T-helper 17 cell (primary cell): ENCODE data around the gene PTPRD. TPM values are rescaled to one million over a fixed set of nuclear protein-coding genes. Genes with fewer than 3 reads are reported as not detected.
"Not testable (repeated sequence)": the region's sequence is repeated elsewhere in the genome, so short reads cannot be mapped to it uniquely, and the experiment has no call there.

Source experiments
- ATAC-seq: fragments of 150-1000 bp; cut with Tn5 transposase; 2 replicates; pipeline ENCODE4 v1.10.0; 2021; ENCODE audit warnings: mild to moderate bottlenecking, moderate library complexity
- DNase-seq, 3 donors: peaks; one replicate each; pipeline versions ENCODE4 v3.0.0 to v3.0.0-alpha.2; 2020 to 2021
- H3K9me3 ChIP-seq: one replicate; pipeline ENCODE4 v1.7.0; 2013; ENCODE audit warnings: low read length, mild to moderate bottlenecking; ENCODE audit not compliant: control insufficient read depth, poor library complexity, severe bottlenecking
- H3K27ac Mint-ChIP-seq: one replicate; pipeline ENCODE4 v1.8.0; 2022; ENCODE audit warnings: mild to moderate bottlenecking, moderate library complexity, mixed read lengths
- H3K27me3 Mint-ChIP-seq: one replicate; pipeline ENCODE4 v1.8.0; 2022; ENCODE audit warnings: mixed read lengths
- H3K36me3 Mint-ChIP-seq: one replicate; pipeline ENCODE4 v1.8.0; 2022; ENCODE audit warnings: low read depth, mixed read lengths
- H3K4me1 Mint-ChIP-seq: one replicate; pipeline ENCODE4 v1.8.0; 2022; ENCODE audit warnings: mild to moderate bottlenecking, mixed read lengths
- H3K4me3 Mint-ChIP-seq: one replicate; pipeline ENCODE4 v1.8.0; 2022; ENCODE audit warnings: mild to moderate bottlenecking, moderate library complexity, mixed read lengths
- total RNA-seq, 4 donors: library from RNA in 2 of 4; stranded (reverse) in 2 of 4; gene quantifications; one replicate each; pipeline ENCODE4 v1.2.3 and lab custom pipeline; 2022 to 2026

PTPRD gene
- total RNA-seq, 2 donors from 2014 or later = not detected

GRCh38 chr9:8709731-8710130 lies 1903.1 kb downstream of the PTPRD start:
- no peak overlapping the region for H3K27ac Mint-ChIP-seq
- no peaks in the 10 kb centered on the region for H3K4me1 Mint-ChIP-seq
- H3K36me3 Mint-ChIP-seq = no peaks in the 10 kb centered on the region
- DNase-seq (no peak), ATAC-seq (no peak)
- no peaks in the 10 kb centered on the region for H3K9me3 ChIP-seq
- no peak overlapping the region for H3K4me3 Mint-ChIP-seq
- H3K27me3 Mint-ChIP-seq = peaks cover 6% of the 10 kb centered on the region

DNA sequence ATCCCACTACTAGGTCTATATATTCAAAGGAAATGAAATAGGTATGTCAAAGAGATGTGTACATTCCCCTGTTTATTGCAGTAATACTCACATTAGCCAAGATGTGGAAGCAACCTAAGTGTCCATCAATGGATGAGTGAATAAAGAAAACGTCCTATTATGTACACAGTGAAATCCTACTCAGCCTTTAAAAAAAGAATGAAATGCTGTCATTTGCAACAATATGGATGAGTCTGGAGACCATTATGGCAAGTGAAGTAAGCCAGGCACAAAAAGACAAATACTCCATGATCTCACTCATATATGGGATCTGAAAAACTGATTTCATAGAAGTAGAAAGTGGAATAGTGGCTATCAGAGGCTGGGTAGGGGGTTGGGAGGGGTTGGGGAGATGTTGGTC lies 1904.1 kb downstream of the PTPRD start:
- no peaks in the 10 kb centered on the region for H3K36me3 Mint-ChIP-seq
- no peak overlapping the region for H3K4me3 Mint-ChIP-seq
- no peak overlapping the region for H3K27ac Mint-ChIP-seq
- no peak for DNase-seq
- H3K4me1 Mint-ChIP-seq = no peaks in the 10 kb centered on the region
- ATAC-seq = no peak
- no peaks in the 10 kb centered on the region for H3K9me3 ChIP-seq
- H3K27me3 Mint-ChIP-seq = peaks cover 6% of the 10 kb centered on the region

DNA sequence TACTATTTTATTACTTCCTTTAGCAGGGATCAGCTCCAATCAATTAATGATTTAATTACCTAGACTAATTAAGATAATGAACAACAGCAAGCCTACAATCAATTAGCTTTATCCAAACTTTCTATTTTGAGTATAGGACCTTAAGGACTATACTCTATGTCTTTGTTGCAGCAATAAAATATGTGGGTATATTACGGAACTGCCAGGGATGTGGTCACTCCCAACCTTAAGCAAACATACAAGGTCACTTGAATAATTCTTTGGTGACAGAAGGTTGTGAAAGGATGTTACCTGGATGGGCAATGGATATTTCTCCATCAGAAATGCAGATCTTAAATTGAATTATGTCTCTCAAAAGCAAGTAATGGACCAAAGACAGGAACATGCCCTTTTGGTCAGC lies 1905.8 kb downstream of the PTPRD start:
- no peak overlapping the region for H3K4me3 Mint-ChIP-seq
- DNase-seq (no peak), ATAC-seq (no peak)
- H3K4me1 Mint-ChIP-seq = no peaks in the 10 kb centered on the region
- H3K27me3 Mint-ChIP-seq = peaks cover 6% of the 10 kb centered on the region
- H3K27ac Mint-ChIP-seq = no peak overlapping the region
- H3K9me3 ChIP-seq = no peaks in the 10 kb centered on the region
- no peaks in the 10 kb centered on the region for H3K36me3 Mint-ChIP-seq

DNA sequence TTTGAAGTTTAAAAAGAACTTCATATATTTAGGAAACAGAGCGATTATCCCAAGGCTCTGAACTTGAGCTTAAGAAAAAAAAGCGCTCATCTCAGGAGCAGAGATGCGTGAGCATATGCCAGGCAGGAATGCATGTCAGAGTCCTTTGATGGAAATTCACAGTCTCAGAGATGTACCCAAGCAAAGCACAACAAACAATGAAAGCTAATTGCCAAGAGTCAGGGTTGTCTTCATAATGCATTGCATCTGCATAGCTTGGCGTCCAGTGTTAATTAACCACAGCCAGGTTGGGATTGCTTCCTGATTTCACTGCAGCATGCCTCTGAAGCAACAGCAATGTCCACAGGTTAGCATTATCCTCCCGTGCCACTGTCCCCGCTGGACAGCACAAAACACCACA lies 1906.3 kb downstream of the PTPRD start:
- no peak overlapping the region for H3K27ac Mint-ChIP-seq
- no peaks in the 10 kb centered on the region for H3K36me3 Mint-ChIP-seq
- no peaks in the 10 kb centered on the region for H3K4me1 Mint-ChIP-seq
- no peaks in the 10 kb centered on the region for H3K9me3 ChIP-seq
- no peak for DNase-seq
- peaks cover 6% of the 10 kb centered on the region for H3K27me3 Mint-ChIP-seq
- H3K4me3 Mint-ChIP-seq = no peak overlapping the region
- no peak for ATAC-seq

- Mint-ChIP-seq H3K27me3 (peaks cover 6% of the 10 kb centered on the region), H3K4me1 (no peaks in the 10 kb centered on the region), H3K27ac (no peak overlapping the region), H3K36me3 (no peaks in the 10 kb centered on the region), H3K4me3 (no peak overlapping the region)
- ATAC-seq = no peak
- H3K9me3 ChIP-seq = no peaks in the 10 kb centered on the region
- DNase-seq = no peak
Measured at GRCh38 chr9:8705861-8706260, 1906.9 kb downstream of the PTPRD start.

GRCh38 chr9:8703904-8704303 lies 1908.9 kb downstream of the PTPRD start:
- ATAC-seq = no peak
- H3K27ac Mint-ChIP-seq = no peak overlapping the region
- H3K27me3 Mint-ChIP-seq = peaks cover 6% of the 10 kb centered on the region
- no peaks in the 10 kb centered on the region for H3K9me3 ChIP-seq
- no peaks in the 10 kb centered on the region for H3K36me3 Mint-ChIP-seq
- DNase-seq = no peak
- H3K4me1 Mint-ChIP-seq = no peaks in the 10 kb centered on the region
- H3K4me3 Mint-ChIP-seq = no peak overlapping the region

DNA sequence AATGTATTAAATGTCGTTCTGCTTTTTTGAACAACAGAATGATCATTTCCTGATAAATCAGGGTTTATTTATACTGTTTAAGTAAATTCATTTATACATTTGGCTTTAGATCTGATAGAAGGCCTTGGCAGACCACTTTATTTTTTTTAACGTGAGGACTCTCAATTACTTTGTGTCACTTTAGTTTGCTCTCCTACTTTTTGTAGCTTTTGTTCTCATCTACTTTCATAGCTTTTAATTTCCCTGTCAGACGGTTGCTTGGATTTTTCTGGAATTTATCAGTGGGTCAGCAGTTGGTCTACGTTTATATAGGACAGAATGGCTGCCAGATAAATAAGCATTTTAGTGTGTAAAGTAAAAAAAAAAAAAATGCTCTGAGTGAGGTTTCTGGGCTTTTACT lies 1910.9 kb downstream of the PTPRD start:
- Mint-ChIP-seq H3K27ac (no peak overlapping the region), H3K4me1 (no peaks in the 10 kb centered on the region), H3K4me3 (no peak overlapping the region), H3K27me3 (peaks cover 6% of the 10 kb centered on the region), H3K36me3 (no peaks in the 10 kb centered on the region)
- ATAC-seq = no peak
- DNase-seq = no peak
- no peaks in the 10 kb centered on the region for H3K9me3 ChIP-seq

DNA sequence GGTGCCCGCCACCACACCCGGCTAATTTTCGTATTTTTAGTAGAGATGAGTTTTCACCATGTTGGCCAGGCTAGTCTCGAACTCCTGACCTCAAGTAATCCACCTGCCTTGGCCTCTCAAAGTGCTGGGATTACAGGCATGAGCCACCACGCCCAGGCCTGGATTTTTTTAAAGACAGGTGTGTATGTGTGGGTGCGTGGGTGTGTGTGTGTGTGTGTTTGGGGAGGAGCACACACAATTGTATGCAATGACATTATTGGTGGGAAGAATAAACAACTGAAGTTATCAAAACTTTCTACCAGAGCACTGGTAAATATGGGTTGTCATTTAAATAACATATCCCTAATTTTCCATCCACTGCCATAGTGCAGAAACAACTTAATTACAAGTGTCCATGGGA lies 1915.2 kb downstream of the PTPRD start:
- H3K36me3 Mint-ChIP-seq, H3K27ac Mint-ChIP-seq, H3K4me1 Mint-ChIP-seq, ATAC-seq, DNase-seq, H3K4me3 Mint-ChIP-seq, H3K27me3 Mint-ChIP-seq, H3K9me3 ChIP-seq: not testable (repeated sequence)

GRCh38 chr9:8696516-8696915 lies 1916.3 kb downstream of the PTPRD start:
- H3K27me3 Mint-ChIP-seq = no peaks in the 10 kb centered on the region
- no peaks in the 10 kb centered on the region for H3K4me1 Mint-ChIP-seq
- no peaks in the 10 kb centered on the region for H3K36me3 Mint-ChIP-seq
- no peak overlapping the region for H3K4me3 Mint-ChIP-seq
- DNase-seq = no peak
- H3K9me3 ChIP-seq = no peaks in the 10 kb centered on the region
- H3K27ac Mint-ChIP-seq = no peak overlapping the region
- no peak for ATAC-seq

DNA sequence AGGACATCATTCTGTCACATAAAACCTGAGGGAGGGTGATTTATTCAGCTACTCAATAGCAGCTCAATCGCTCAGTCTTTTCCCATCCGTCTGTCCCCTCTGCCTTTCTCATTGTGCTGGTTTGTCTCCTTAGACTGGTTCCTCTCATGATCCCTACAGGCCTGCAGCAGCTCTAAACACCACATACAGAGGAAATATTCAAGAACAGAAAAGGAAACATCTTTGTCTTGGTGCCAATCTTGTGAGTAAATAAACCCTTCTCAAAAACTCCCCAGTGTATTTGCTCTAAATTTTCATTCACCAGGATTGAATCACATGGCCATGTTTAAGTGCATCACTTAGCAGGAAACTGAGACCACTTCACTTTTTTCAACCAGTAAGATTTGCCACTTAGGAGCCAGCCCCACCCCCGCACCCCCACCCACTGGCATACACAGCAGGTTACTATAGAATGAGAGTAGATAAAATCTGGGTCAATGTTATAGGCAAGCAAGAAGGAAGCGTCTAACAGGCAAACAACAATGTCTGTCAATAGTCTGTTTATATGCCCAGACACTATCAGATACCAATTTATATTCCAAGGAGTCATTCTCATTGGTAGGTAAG lies 1917.7 kb downstream of the PTPRD start:
- Mint-ChIP-seq H3K4me3 (no peak overlapping the region), H3K4me1 (no peaks in the 10 kb centered on the region), H3K36me3 (no peaks in the 10 kb centered on the region), H3K27ac (no peak overlapping the region), H3K27me3 (no peaks in the 10 kb centered on the region)
- ATAC-seq = no peak
- H3K9me3 ChIP-seq = no peaks in the 10 kb centered on the region
- no peak for DNase-seq

GRCh38 chr9:8693464-8693863 lies 1919.3 kb downstream of the PTPRD start:
- no peak overlapping the region for H3K27ac Mint-ChIP-seq
- no peaks in the 10 kb centered on the region for H3K36me3 Mint-ChIP-seq
- H3K27me3 Mint-ChIP-seq = no peaks in the 10 kb centered on the region
- DNase-seq = no peak
- H3K4me3 Mint-ChIP-seq = no peak overlapping the region
- H3K9me3 ChIP-seq = no peaks in the 10 kb centered on the region
- no peak for ATAC-seq
- H3K4me1 Mint-ChIP-seq = no peaks in the 10 kb centered on the region

GRCh38 chr9:8686516-8686915 lies 1926.3 kb downstream of the PTPRD start:
- DNase-seq (no peak), ATAC-seq (no peak)
- H3K27me3 Mint-ChIP-seq = peaks cover 21% of the 10 kb centered on the region
- H3K27ac Mint-ChIP-seq = no peak overlapping the region
- H3K36me3 Mint-ChIP-seq = no peaks in the 10 kb centered on the region
- no peaks in the 10 kb centered on the region for H3K9me3 ChIP-seq
- no peak overlapping the region for H3K4me3 Mint-ChIP-seq
- no peaks in the 10 kb centered on the region for H3K4me1 Mint-ChIP-seq

GRCh38 chr9:8685825-8686224 lies 1927.0 kb downstream of the PTPRD start:
- H3K27me3 Mint-ChIP-seq = peaks cover 23% of the 10 kb centered on the region
- H3K4me3 Mint-ChIP-seq = no peak overlapping the region
- H3K4me1 Mint-ChIP-seq = no peaks in the 10 kb centered on the region
- H3K36me3 Mint-ChIP-seq = no peaks in the 10 kb centered on the region
- H3K27ac Mint-ChIP-seq = no peak overlapping the region
- H3K9me3 ChIP-seq = no peaks in the 10 kb centered on the region
- no peak for DNase-seq
- ATAC-seq = no peak

GRCh38 chr9:8684978-8685708 lies 1927.7 kb downstream of the PTPRD start:
- no peak overlapping the region for H3K4me3 Mint-ChIP-seq

More at GRCh38 chr9:8684978-8685708, 1927.7 kb downstream of the PTPRD start:
- Mint-ChIP-seq H3K36me3 (no peaks in the 10 kb centered on the region), H3K27ac (no peak overlapping the region), H3K4me1 (no peaks in the 10 kb centered on the region), H3K27me3 (peaks cover 23% of the 10 kb centered on the region)
- ATAC-seq (no peak), DNase-seq (no peak)
- no peaks in the 10 kb centered on the region for H3K9me3 ChIP-seq
